Measurements from ENCODE around the gene ASB9. TPM values are rescaled to one million over a fixed set of nuclear protein-coding genes. Genes with fewer than 3 reads are reported as not detected.
A peak's percentile ranks its signal among the peaks of the same experiment; 100 is the strongest.

The ASB9 gene
- total and polyA plus RNA-seq, 2 of the 8 experiments (the other 6 are each of a cell fraction or from before 2014, with no cell fraction given) = 0.54 to 1.2 TPM

DNA sequence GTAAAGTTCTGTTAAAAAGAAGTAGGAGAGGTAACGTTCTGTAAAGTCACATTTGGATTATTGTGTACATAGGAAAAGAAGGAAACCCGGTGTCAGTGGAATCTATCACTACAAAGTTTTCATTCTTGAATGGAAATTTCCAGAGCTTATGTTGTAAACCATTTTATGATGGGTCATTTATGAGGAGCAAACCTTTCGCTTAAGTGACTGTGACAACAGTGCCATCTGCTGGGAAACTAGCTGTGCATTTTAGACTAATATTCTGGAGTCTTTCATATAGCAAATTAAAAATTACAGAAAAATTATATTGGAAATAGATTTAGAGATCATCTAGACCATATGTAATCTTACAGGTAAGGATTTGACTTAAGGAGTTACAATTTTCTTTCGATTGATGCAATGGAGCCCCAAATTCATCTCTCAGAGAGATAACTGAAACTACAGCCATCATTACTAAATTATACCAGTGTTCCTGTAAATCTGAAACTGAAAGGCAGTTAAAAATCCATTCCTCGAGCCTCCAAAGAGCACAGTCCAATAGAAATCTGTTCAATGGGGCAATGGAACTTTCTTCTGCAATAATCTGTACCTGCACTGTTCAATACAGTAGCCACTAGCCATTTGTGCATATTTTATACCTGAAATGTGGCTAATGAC lies 26.9 kb downstream of the ASB9 start:
- 28% methylated on average over 4 of the region's 5 CpGs; no CpG with 5 or more reads in 1 of the 2 experiments for WGBS, 2 experiments (ENCODE audit: extremely low coverage in 1 of 2, insufficient coverage in 1 of 2, insufficient read length in 1 of 2, insufficient replicate concordance in 2 of 2, low coverage in 1 of 2, low lambda C conversion rate in 2 of 2, missing lambda C conversion rate in 1 of 2)

More for the DNA sequence above, 26.9 kb downstream of the ASB9 start:
- Histone ChIP-seq H3K23me2 (ENCODE audit: low read depth, low read length) (no peaks in the 10 kb centered on the region), H3K4me3 (ENCODE audit: extremely low read depth in 1 of 4, insufficient read depth in 2 of 4, low read depth in 3 of 4, low read length in 4 of 4) (no peak overlapping the region), H3K4ac (replicated peaks; ENCODE audit: insufficient read length, low read depth, low read length) (no peak overlapping the region), H2BK5ac (ENCODE audit: low read depth, low read length) (no peak overlapping the region), H3K36me3 (ENCODE audit: control insufficient read depth in 2 of 4, insufficient read depth in 4 of 4, low read length in 3 of 4) (no peaks in the 10 kb centered on the region), H3K23ac (ENCODE audit: insufficient read length) (no peak overlapping the region), H3K4me2 (ENCODE audit: insufficient read depth in 1 of 2, low read depth in 2 of 2, low read length in 2 of 2) (no peak overlapping the region), H4K5ac (ENCODE audit: insufficient read length, low read depth, low read length) (no peak overlapping the region), H3K56ac (replicated peaks; ENCODE audit: insufficient read length, low read depth, low read length) (no peak overlapping the region), H3K27ac (ENCODE audit: low read depth, low read length) (no peak overlapping the region), H4K91ac (replicated peaks; ENCODE audit: insufficient read length, low read length) (no peak overlapping the region), H2BK20ac (ENCODE audit: low read length) (no peak overlapping the region), H4K20me1 (replicated peaks in 1 of 2; ENCODE audit: control insufficient read depth in 1 of 2, insufficient read depth in 2 of 2, low read length in 2 of 2) (no peaks in the 10 kb centered on the region), H2AK5ac (ENCODE audit: low read depth, low read length) (no peak overlapping the region), H4K8ac (ENCODE audit: extremely low read depth, insufficient read depth, low read length) (no peak overlapping the region), H3K14ac (ENCODE audit: insufficient read length) (no peak overlapping the region), H3K79me1 (ENCODE audit: low read depth, low read length) (no peaks in the 10 kb centered on the region), H2BK12ac (ENCODE audit: low read depth, low read length) (no peak overlapping the region), H3K18ac (ENCODE audit: extremely low read depth, low read length) (no peak overlapping the region), H2AFZ (ENCODE audit: low read length) (no peak overlapping the region), H3K4me1 (replicated peaks in 1 of 4; ENCODE audit: control insufficient read depth in 3 of 4, insufficient read depth in 4 of 4, low read length in 3 of 4) (no peaks in the 10 kb centered on the region), H3K27me3 (replicated peaks in 1 of 4; ENCODE audit: control insufficient read depth in 3 of 4, extremely low read depth in 1 of 4, insufficient read depth in 3 of 4, low read length in 3 of 4) (no peaks in the 10 kb centered on the region), H2BK15ac (ENCODE audit: low read length) (no peak overlapping the region), H3K9ac (replicated peaks in 1 of 4; ENCODE audit: extremely low read depth in 1 of 4, low read depth in 3 of 4, low read length in 3 of 4) (no peak overlapping the region), H3K9me3 (ENCODE audit: insufficient read depth in 2 of 2, low read depth in 1 of 2, low read length in 1 of 2) (no peaks in the 10 kb centered on the region), H2BK120ac (replicated peaks; ENCODE audit: low read depth, low read length) (no peak overlapping the region), H3K79me2 (ENCODE audit: control insufficient read depth in 1 of 2, insufficient read depth in 2 of 2, low read length in 2 of 2) (no peaks in the 10 kb centered on the region)
- ChIA-PET CTCF (ENCODE audit: partially characterized antibody) (interaction anchor here (0.6 to 1.5 kb wide), 6 partner anchors 9 to 135 kb away, joined by 3 read pairs; no protein-coding TSS in a partner anchor), POLR2A (ENCODE audit: partially characterized antibody) (no interaction called here)
- no peak for TF ChIP-seq CTBP2 (IDR thresholded peaks at IDR 0.05; ENCODE audit: borderline replicate concordance, insufficient read depth, insufficient read length, low read length)
- TF ChIP-seq JUND (IDR thresholded peaks at IDR 0.05; ENCODE audit: low read length) = no peak
- TF ChIP-seq, protein P1, sequence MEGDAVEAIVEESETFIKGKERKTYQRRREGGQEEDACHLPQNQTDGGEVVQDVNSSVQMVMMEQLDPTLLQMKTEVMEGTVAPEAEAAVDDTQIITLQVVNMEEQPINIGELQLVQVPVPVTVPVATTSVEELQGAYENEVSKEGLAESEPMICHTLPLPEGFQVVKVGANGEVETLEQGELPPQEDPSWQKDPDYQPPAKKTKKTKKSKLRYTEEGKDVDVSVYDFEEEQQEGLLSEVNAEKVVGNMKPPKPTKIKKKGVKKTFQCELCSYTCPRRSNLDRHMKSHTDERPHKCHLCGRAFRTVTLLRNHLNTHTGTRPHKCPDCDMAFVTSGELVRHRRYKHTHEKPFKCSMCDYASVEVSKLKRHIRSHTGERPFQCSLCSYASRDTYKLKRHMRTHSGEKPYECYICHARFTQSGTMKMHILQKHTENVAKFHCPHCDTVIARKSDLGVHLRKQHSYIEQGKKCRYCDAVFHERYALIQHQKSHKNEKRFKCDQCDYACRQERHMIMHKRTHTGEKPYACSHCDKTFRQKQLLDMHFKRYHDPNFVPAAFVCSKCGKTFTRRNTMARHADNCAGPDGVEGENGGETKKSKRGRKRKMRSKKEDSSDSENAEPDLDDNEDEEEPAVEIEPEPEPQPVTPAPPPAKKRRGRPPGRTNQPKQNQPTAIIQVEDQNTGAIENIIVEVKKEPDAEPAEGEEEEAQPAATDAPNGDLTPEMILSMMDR (IDR thresholded peaks at IDR 0.05; ENCODE audit: control extremely low read depth in 1 of 3, insufficient read depth in 1 of 3, low read depth in 1 of 3, low read length in 3 of 3) = peak in 2 of 3 experiments; percentile 14 to 32; a peak in 2 of 4 replicates
- TF ChIP-seq SP1 (IDR thresholded peaks at IDR 0.05; ENCODE audit: low read depth, low read length) = no peak
- no peak for TF ChIP-seq RNF2 (IDR thresholded peaks at IDR 0.05; ENCODE audit: borderline replicate concordance, low read depth, low read length, missing control alignments, poor library complexity, severe bottlenecking)
- TF ChIP-seq RAD21 (IDR thresholded peaks at IDR 0.05 in 1 of 2, conservative IDR thresholded peaks at IDR 0.05 in 1 of 2; ENCODE audit: low read depth in 2 of 2, low read length in 2 of 2) = peak; percentile 58 to 59
- no peak for TF ChIP-seq POLR2A (IDR thresholded peaks at IDR 0.05; ENCODE audit: control extremely low read depth in 1 of 2, low read depth in 2 of 2, low read length in 2 of 2)
- no peak for TF ChIP-seq CHD1 (IDR thresholded peaks at IDR 0.05; ENCODE audit: low read depth, low read length)
- DNase-seq (ENCODE audit: low read depth in 1 of 2, low spot score in 2 of 2) = no peak
- no peak for FAIRE-seq
